Neural cell (in vitro differentiated cells): ENCODE data around the gene PRM2. TPM values are rescaled to one million over a fixed set of nuclear protein-coding genes. Genes with fewer than 3 reads are reported as not detected.

ENCODE experiments used
- H2AFZ ChIP-seq: fragments of 200-600, 300-800 bp; sonication (generic), shearing (Covaris generic); 2 replicates; pipeline ENCODE4 v1.6.0; 2014; ENCODE audit warnings: low read depth, mild to moderate bottlenecking, antibody characterized with exemption, low read length, moderate library complexity
- H3F3A ChIP-seq: fragments of 200-600 bp; shearing (Covaris generic); 2 replicates; pipeline ENCODE4 v1.6.1; 2016; ENCODE audit warnings: mild to moderate bottlenecking, moderate library complexity, mixed read lengths, antibody characterized with exemption, low read length; ENCODE audit not compliant: insufficient read depth, poor library complexity, severe bottlenecking
- H3K27ac ChIP-seq: fragments of 200-600, 300-800 bp; sonication (generic), shearing (Covaris generic); 2 replicates; pipeline ENCODE4 v1.5.1; 2014; ENCODE audit warnings: mild to moderate bottlenecking, low read length, moderate library complexity
- H3K27me3 ChIP-seq: fragments of 300-800, 200-600 bp; sonication (generic), shearing (Covaris generic); 2 replicates; pipeline ENCODE4 v1.6.0; 2014; ENCODE audit warnings: mild to moderate bottlenecking, low read depth, low read length, moderate library complexity; ENCODE audit not compliant: insufficient read depth
- H3K36me3 ChIP-seq: fragments of 300-800, 200-600 bp; sonication (generic), shearing (Covaris generic); 2 replicates; pipeline ENCODE4 v1.5.1; 2014; ENCODE audit warnings: mild to moderate bottlenecking, antibody characterized with exemption, low read length, moderate library complexity; ENCODE audit not compliant: insufficient read depth
- H3K4me2 ChIP-seq: fragments of 300-800, 200-600 bp; sonication (generic), shearing (Covaris generic); 2 replicates; pipeline ENCODE4 v1.6.0; 2014; ENCODE audit warnings: mild to moderate bottlenecking, low read length
- H3K4me3 ChIP-seq: fragments of 300-800, 200-600 bp; sonication (generic), shearing (Covaris generic); 2 replicates; pipeline ENCODE4 v1.5.1; 2014; ENCODE audit warnings: mild to moderate bottlenecking, low read length, moderate library complexity
- H3K79me2 ChIP-seq: fragments of 200-600 bp; shearing (Covaris generic); replicated peaks from 2 replicates; pipeline ENCODE4 v1.6.0; 2014; ENCODE audit warnings: mild to moderate bottlenecking, low read length, moderate library complexity; ENCODE audit not compliant: insufficient read depth
- H3K9ac ChIP-seq: fragments of 300-800, 200-600 bp; sonication (generic), shearing (Covaris generic); 2 replicates; pipeline ENCODE4 v1.6.1; 2016; ENCODE audit warnings: mild to moderate bottlenecking, low read length, mixed read lengths
- H3K9me2 ChIP-seq: fragments of 200-600 bp; shearing (Covaris generic); 2 replicates; pipeline ENCODE4 v1.6.1; 2016; ENCODE audit warnings: mild to moderate bottlenecking, low read length, mixed read lengths; ENCODE audit not compliant: insufficient read depth
- H3K9me3 ChIP-seq: fragments of 200-600, 300-800 bp; sonication (generic), shearing (Covaris generic); 2 replicates; pipeline ENCODE4 v1.6.1; 2016; ENCODE audit warnings: mild to moderate bottlenecking, mixed run types, low read length, moderate library complexity, mixed read lengths
- H4K20me1 ChIP-seq: fragments of 200-600 bp; shearing (Covaris generic); 2 replicates; pipeline ENCODE4 v1.6.1; 2016; ENCODE audit warnings: mild to moderate bottlenecking, mixed run types; ENCODE audit not compliant: insufficient read depth
- CTCF ChIP-seq: fragments of 450-650 bp; IDR thresholded peaks from 2 replicates; pipeline ENCODE4 v1.5.1; 2014; ENCODE audit warnings: antibody characterized with exemption, mild to moderate bottlenecking, moderate library complexity; ENCODE audit not compliant: poor library complexity, severe bottlenecking
- EZH2 ChIP-seq: fragments of 200-600, 300-800 bp; shearing (Covaris generic), sonication (generic); IDR thresholded peaks from 2 replicates; pipeline ENCODE4 v1.6.1; 2014; ENCODE audit warnings: antibody characterized with exemption, low read length, borderline replicate concordance, mild to moderate bottlenecking; ENCODE audit not compliant: insufficient read depth, poor library complexity, severe bottlenecking
- POLR2AphosphoS5 ChIP-seq: IDR thresholded peaks from 2 replicates; pipeline ENCODE4 v1.6.1; 2012
- REST ChIP-seq: IDR thresholded peaks from 2 replicates; pipeline ENCODE4 v1.6.1; 2012; ENCODE audit warnings: borderline replicate concordance
- SMC3 ChIP-seq: fragments of 450-650 bp; conservative IDR thresholded peaks from 2 replicates; pipeline ENCODE4 v1.6.1; 2014; ENCODE audit warnings: antibody characterized with exemption, mild to moderate bottlenecking, moderate library complexity; ENCODE audit not compliant: poor library complexity
- TAF1 ChIP-seq: IDR thresholded peaks from 2 replicates; pipeline ENCODE4 v1.6.1; 2012; ENCODE audit warnings: low read depth
- polyA plus RNA-seq: library from polyadenylated mRNA; depleted of rRNA; stranded (reverse); fragments of >200 nt; gene quantifications from 2 replicates; pipeline ENCODE4 v1.2.3, GENCODE V29; 2014

PRM2 gene
- polyA plus RNA-seq, 1 donor from 2014 or later, result not detected

GRCh38 chr16:11251525-11252481 is 24.5 kb downstream of the PRM2 start:
- TF ChIP-seq SMC3 (no peak), EZH2 (no peak), TAF1 (no peak), POLR2AphosphoS5 (no peak), CTCF (no peak), REST (no peak)
- H4K20me1 ChIP-seq, result no peaks in the 10 kb centered on the region
- H2AFZ ChIP-seq, result no peak overlapping the region
- no peaks in the 10 kb centered on the region for H3F3A ChIP-seq
- H3K4me2 ChIP-seq, result no peak overlapping the region
- H3K36me3 ChIP-seq, result no peaks in the 10 kb centered on the region
- no peak overlapping the region for H3K27ac ChIP-seq
- no peak overlapping the region for H3K4me3 ChIP-seq
- H3K79me2 ChIP-seq, result no peaks in the 10 kb centered on the region
- H3K9ac ChIP-seq, result no peak overlapping the region
- peaks cover 30% of the 10 kb centered on the region for H3K27me3 ChIP-seq
- no peaks in the 10 kb centered on the region for H3K9me3 ChIP-seq
- H3K9me2 ChIP-seq, result no peaks in the 10 kb centered on the region

- H3K4me2 ChIP-seq, result no peak overlapping the region
- no peaks in the 10 kb centered on the region for H3K36me3 ChIP-seq
- H3K9ac ChIP-seq, result no peak overlapping the region
- H3K9me3 ChIP-seq, result no peaks in the 10 kb centered on the region
- no peaks in the 10 kb centered on the region for H3K79me2 ChIP-seq
- H4K20me1 ChIP-seq, result no peaks in the 10 kb centered on the region
- H3K9me2 ChIP-seq, result no peaks in the 10 kb centered on the region
- H3K4me3 ChIP-seq, result no peak overlapping the region
- no peak overlapping the region for H3K27ac ChIP-seq
- H2AFZ ChIP-seq, result no peak overlapping the region
- TF ChIP-seq SMC3 (no peak), POLR2AphosphoS5 (no peak)
- no peaks in the 10 kb centered on the region for H3F3A ChIP-seq
- peaks cover 22% of the 10 kb centered on the region for H3K27me3 ChIP-seq
These were observed 25.3 kb downstream of the PRM2 start for GRCh38 chr16:11250786-11251524.
